Type B pancreatic cell (in vitro differentiated cells): ENCODE results near the gene DUSP22. TPM values are rescaled to one million over a fixed set of nuclear protein-coding genes. Genes with fewer than 3 reads are reported as not detected.
A peak's percentile ranks its signal among the peaks of the same experiment; 100 is the strongest.

ENCODE experiments used
- DNase-seq: peaks from one replicate; pipeline ENCODE4 v3.0.0; 2021; ENCODE audit warnings: mixed read lengths; ENCODE audit not compliant: unreplicated experiment; ENCODE audit errors: extremely low spot score
- H3K27ac Mint-ChIP-seq: 2 replicates; pipeline ENCODE4 v1.8.0; 2021; ENCODE audit warnings: mild to moderate bottlenecking, mixed read lengths
- H3K27me3 Mint-ChIP-seq: 2 replicates; pipeline ENCODE4 v1.8.0; 2021; ENCODE audit warnings: mixed read lengths
- H3K36me3 Mint-ChIP-seq: 2 replicates; pipeline ENCODE4 v1.8.0; 2021; ENCODE audit warnings: mixed read lengths
- H3K4me1 Mint-ChIP-seq: one replicate; pipeline ENCODE4 v1.8.0; 2021; ENCODE audit warnings: mixed read lengths; ENCODE audit not compliant: unreplicated experiment
- H3K4me3 Mint-ChIP-seq: 2 replicates; pipeline ENCODE4 v1.8.0; 2021; ENCODE audit warnings: mild to moderate bottlenecking, mixed read lengths
- H3K9me3 Mint-ChIP-seq: 2 replicates; pipeline ENCODE4 v1.8.0; 2021; ENCODE audit warnings: mixed read lengths
- CTCF ChIP-seq: fragments of 200-600 bp; sonication (generic); conservative IDR thresholded peaks from 2 replicates; pipeline ENCODE4 v1.5.0; 2021; ENCODE audit warnings: antibody characterized with exemption, mild to moderate bottlenecking
- total RNA-seq: library from RNA; stranded (reverse); gene quantifications from 2 replicates; pipeline ENCODE4 v1.2.1, GENCODE V29; 2021; ENCODE audit warnings: low replicate concordance

DUSP22 gene
- total RNA-seq, 1 donor from 2014 or later: 25.0 TPM

GRCh38 chr6:290111-290922, 2.0 kb upstream of the DUSP22 start:
- Mint-ChIP-seq H3K27ac (peak overlapping the region; percentile 4), H3K4me3 (peak overlapping the region; percentile 66), H3K36me3 (no peaks in the 10 kb centered on the region), H3K4me1 (peaks cover 6% of the 10 kb centered on the region), H3K27me3 (peaks cover 10% of the 10 kb centered on the region), H3K9me3 (no peaks in the 10 kb centered on the region)
- no peak for TF ChIP-seq CTCF
- peak; percentile 56 for DNase-seq

GRCh38 chr6:291204-291696, 1.0 kb upstream of the DUSP22 start:
- Mint-ChIP-seq H3K27me3 (peaks cover 8% of the 10 kb centered on the region), H3K4me1 (peaks cover 6% of the 10 kb centered on the region), H3K36me3 (no peaks in the 10 kb centered on the region), H3K4me3 (peak overlapping the region; percentile 86), H3K9me3 (no peaks in the 10 kb centered on the region), H3K27ac (peak overlapping the region; percentile 94)
- peak; percentile 58 for DNase-seq
- TF ChIP-seq CTCF: no peak

GRCh38 chr6:292506-293192, 362 bp downstream of the DUSP22 start:
- Mint-ChIP-seq H3K4me3 (peak overlapping the region; percentile 97), H3K27me3 (peaks cover 8% of the 10 kb centered on the region), H3K9me3 (no peaks in the 10 kb centered on the region), H3K4me1 (peaks cover 9% of the 10 kb centered on the region), H3K27ac (peak overlapping the region; percentile 82), H3K36me3 (no peaks in the 10 kb centered on the region)
- DNase-seq: no peak
- peak; percentile 21 for TF ChIP-seq CTCF

- H3K27me3 Mint-ChIP-seq: peaks cover 3% of the 10 kb centered on the region
- no peaks in the 10 kb centered on the region for H3K9me3 Mint-ChIP-seq
- peak; percentile 68 for DNase-seq
- no peaks in the 10 kb centered on the region for H3K36me3 Mint-ChIP-seq
- peak overlapping the region; percentile 82 for H3K27ac Mint-ChIP-seq
- peak overlapping the region; percentile 97 for H3K4me3 Mint-ChIP-seq
- no peak for TF ChIP-seq CTCF
- peaks cover 9% of the 10 kb centered on the region for H3K4me1 Mint-ChIP-seq
These were observed 1.2 kb downstream of the DUSP22 start for GRCh38 chr6:293193-294174.
